Right lobe of liver (tissue), 6 donors: Measurements from ENCODE around the gene ATF4. TPM values are rescaled to one million over a fixed set of nuclear protein-coding genes. Genes with fewer than 3 reads are reported as not detected.
"Not testable (repeated sequence)": the region's sequence is repeated elsewhere in the genome, so short reads cannot be mapped to it uniquely, and the experiment has no call there.

Experiments used
- ATAC-seq, 4 donors: fragments of 200-7000 bp; cut with Tn5 transposase; one replicate each; pipeline ENCODE4 v1.9.1; 2020; ENCODE audit warnings: mild to moderate bottlenecking in 4 of 4, moderate library complexity in 4 of 4
- DNase-seq, 3 donors: peaks; one replicate each; pipeline ENCODE4 v3.0.0-alpha.2; 2020
- H3K27ac ChIP-seq, 3 donors: fragments of 200-600 bp; one replicate each; pipeline ENCODE4 v1.8.0; 2022
- H3K27me3 ChIP-seq, 2 donors: fragments of 200-600 bp; one replicate each; pipeline ENCODE4 v1.8.0; 2022
- H3K36me3 ChIP-seq, 4 donors: fragments of 200-600 bp; sonication (generic) in 1 of 4; one replicate each; pipeline versions ENCODE4 v1.5.1 to v1.8.0; 2017 to 2022; ENCODE audit warnings: control low read depth in 1 of 4
- H3K4me1 ChIP-seq, 4 donors: fragments of 200-600 bp; sonication (generic) in 1 of 4; one replicate each; pipeline versions ENCODE4 v1.5.1 to v1.8.0; 2017 to 2022; ENCODE audit warnings: control low read depth in 1 of 4
- H3K4me3 ChIP-seq, 3 donors: fragments of 200-600 bp; one replicate each; pipeline ENCODE4 v1.8.0; 2022
- H3K9me3 ChIP-seq, 4 donors: fragments of 200-600 bp; sonication (generic) in 1 of 4; one replicate each; pipeline versions ENCODE4 v1.5.1 to v1.8.0; 2017 to 2022; ENCODE audit warnings: control low read depth in 1 of 4
- POLR2A ChIP-seq: fragments of 450-650 bp; IDR thresholded peaks from one replicate; pipeline ENCODE4 v1.6.1; 2017; ENCODE audit warnings: antibody characterized with exemption, mild to moderate bottlenecking
- WGBS: methylation state at CpG from one replicate; pipeline ENCODE4 v1.1.6; 2018; ENCODE audit warnings: low coverage, low lambda C conversion rate; ENCODE audit not compliant: insufficient coverage; ENCODE audit errors: missing lambda C conversion rate; 5-methylcytosine and 5-hydroxymethylcytosine counted together
- intact Hi-C, 2 donors: fragments of 100-400 bp; cut with DNase I; formaldehyde crosslinking; loops; one replicate each; pipeline versions ENCODE4 v1.11.2 to v1.14.1; 2022
- total RNA-seq, 6 experiments: library from RNA; depleted of rRNA in 2 of 6; stranded (reverse); fragments of >200 nt in 2 of 6; fragmentation: NEBNext Ultra II Directional in 3 of 6; extraction: Animal tissue kit (Norgen Biotek cat#: 25700) in 3 of 6; gene quantifications; one replicate each; pipeline versions ENCODE4 v1.1.0 to v1.2.4, GENCODE V29; 2016 to 2023
- TF ChIP-seq, protein P1 (sequence below), 4 donors: fragments of 200-600 bp in 3 of 4; fragments of 450-650 bp in 1 of 4; IDR thresholded peaks; one replicate each; pipeline versions ENCODE4 v1.5.1 to v1.8.0; 2016 to 2022; ENCODE audit warnings: antibody characterized with exemption in 4 of 4, mild to moderate bottlenecking in 2 of 4
- donor health status: DM: no; HTN: yes; CAD: no.
- donor health status: DM: no; HTN: no; CAD: no.
- donor health status: DM: no; HTN: no; CAD: no.
- donor health status: DM: no; HTN: yes; CAD: no.
- donor health status: DM: no; HTN: yes; CAD: no.

Gene ATF4
- total RNA-seq, 6 experiments from 2014 or later, result 114 to 187 (median 157) TPM

DNA sequence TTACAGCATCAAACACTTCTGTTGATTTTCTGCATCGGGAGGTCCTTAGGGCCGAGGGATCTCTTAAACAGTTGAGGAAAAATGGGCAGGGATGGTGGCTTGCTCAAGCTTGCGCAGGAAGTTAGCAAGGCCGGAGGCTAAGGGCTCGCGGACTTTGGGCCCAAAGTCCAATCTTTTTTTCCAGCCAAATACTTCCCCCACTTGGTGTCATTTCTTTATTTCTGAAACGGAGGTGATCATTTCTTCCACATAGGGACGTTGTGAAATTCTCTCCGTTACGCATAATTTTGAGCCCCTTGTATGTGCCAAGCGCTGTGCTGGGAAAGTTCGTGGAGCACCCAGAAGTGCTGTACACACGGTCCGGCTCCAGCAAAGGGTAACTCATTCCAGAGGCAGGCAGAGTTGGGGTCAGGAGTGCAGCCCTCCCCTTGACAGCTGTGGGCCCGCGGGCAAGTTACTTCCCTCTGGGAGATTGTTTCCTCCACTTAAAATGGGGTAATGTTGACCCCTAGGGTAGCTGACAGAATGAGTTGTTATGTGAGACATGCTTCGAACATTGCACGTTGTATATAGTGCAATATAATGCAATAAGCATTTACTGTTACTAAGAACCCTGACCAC is 17.5 kb upstream of the ATF4 start:
- Histone ChIP-seq H3K4me3 (peak overlapping the region; percentile 97 to 100 (median 98)), H3K27me3 (no peaks in the 10 kb centered on the region), H3K27ac (peak overlapping the region; percentile 74 to 85 (median 85)), H3K4me1 (peaks cover 0 to 21% (median 13%) of the 10 kb centered on the region in 4 donors), H3K9me3 (no peaks in the 10 kb centered on the region), H3K36me3 (peaks cover 0 to 36% (median 20%) of the 10 kb centered on the region in 4 donors)
- 1% methylated on average over 18 of the region's 18 CpGs for WGBS
- intact Hi-C loops, result no loop called here
- peak in 1 of 3 donors; percentile 61 for DNase-seq
- peak; percentile 21 for TF ChIP-seq POLR2A
- TF ChIP-seq, protein P1, sequence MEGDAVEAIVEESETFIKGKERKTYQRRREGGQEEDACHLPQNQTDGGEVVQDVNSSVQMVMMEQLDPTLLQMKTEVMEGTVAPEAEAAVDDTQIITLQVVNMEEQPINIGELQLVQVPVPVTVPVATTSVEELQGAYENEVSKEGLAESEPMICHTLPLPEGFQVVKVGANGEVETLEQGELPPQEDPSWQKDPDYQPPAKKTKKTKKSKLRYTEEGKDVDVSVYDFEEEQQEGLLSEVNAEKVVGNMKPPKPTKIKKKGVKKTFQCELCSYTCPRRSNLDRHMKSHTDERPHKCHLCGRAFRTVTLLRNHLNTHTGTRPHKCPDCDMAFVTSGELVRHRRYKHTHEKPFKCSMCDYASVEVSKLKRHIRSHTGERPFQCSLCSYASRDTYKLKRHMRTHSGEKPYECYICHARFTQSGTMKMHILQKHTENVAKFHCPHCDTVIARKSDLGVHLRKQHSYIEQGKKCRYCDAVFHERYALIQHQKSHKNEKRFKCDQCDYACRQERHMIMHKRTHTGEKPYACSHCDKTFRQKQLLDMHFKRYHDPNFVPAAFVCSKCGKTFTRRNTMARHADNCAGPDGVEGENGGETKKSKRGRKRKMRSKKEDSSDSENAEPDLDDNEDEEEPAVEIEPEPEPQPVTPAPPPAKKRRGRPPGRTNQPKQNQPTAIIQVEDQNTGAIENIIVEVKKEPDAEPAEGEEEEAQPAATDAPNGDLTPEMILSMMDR (IDR thresholded peaks at IDR 0.05), result no peak
- ATAC-seq, result peak; percentile 28 to 49 (median 34)

DNA sequence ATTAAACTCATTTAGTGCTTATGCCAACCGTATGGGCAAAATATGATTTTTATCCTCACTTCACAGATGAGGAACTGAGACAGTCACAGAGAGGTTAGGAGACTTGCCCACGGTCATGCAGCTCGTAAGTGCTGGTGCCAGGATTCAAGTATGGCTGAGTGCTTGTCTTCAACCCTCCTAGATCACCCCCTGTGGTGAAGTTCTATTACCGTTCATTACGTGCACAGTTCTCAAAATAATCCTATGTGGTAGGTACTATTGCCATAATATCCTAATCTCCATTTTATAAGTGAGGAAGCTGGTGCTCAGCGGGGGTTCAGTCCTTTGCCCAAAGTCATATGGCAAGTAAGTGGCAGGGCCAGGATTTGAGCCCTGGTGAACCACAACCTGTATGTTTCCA is 16.7 kb upstream of the ATF4 start:
- ATAC-seq (no peak), DNase-seq (no peak)
- no peaks in the 10 kb centered on the region for H3K27me3 ChIP-seq
- WGBS, result 44% methylated on average over 6 of the region's 6 CpGs
- H3K4me3 ChIP-seq, result peak overlapping the region; percentile 97 to 100 (median 98)
- no peaks in the 10 kb centered on the region for H3K9me3 ChIP-seq
- TF ChIP-seq POLR2A, result no peak
- TF ChIP-seq, protein P1 (IDR thresholded peaks at IDR 0.05), result no peak
- intact Hi-C loops, result no loop called here
- H3K27ac ChIP-seq, result peak overlapping the region in 2 of 3 donors; percentile 85
- peaks cover 0 to 44% (median 20%) of the 10 kb centered on the region in 4 donors for H3K36me3 ChIP-seq
- peaks cover 0 to 21% (median 13%) of the 10 kb centered on the region in 4 donors for H3K4me1 ChIP-seq

DNA sequence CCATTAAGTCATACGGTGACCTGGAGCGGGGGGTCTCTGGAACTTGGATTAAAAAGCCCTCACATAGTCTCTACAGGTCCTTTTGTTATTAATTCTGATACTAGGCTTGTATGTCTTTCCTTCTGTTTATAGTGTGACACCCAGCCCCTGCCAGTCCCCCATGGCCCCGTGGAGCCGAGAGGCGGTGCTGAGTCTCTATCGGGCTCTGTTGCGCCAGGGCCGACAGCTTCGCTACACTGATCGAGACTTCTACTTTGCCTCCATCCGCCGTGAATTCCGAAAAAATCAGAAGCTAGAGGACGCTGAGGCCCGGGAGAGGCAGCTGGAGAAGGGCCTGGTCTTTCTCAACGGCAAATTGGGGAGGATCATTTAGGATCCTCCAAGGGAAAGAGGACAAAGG is 16.3 kb upstream of the ATF4 start:
- peak in 1 of 3 donors; percentile 28 for DNase-seq
- no peak for ATAC-seq
- Histone ChIP-seq H3K27ac (peak overlapping the region in 1 of 3 donors; percentile 85), H3K9me3 (no peaks in the 10 kb centered on the region), H3K4me1 (peaks cover 0 to 21% (median 13%) of the 10 kb centered on the region in 4 donors), H3K4me3 (no peak overlapping the region), H3K36me3 (peaks cover 0 to 48% (median 20%) of the 10 kb centered on the region in 4 donors), H3K27me3 (no peaks in the 10 kb centered on the region)
- intact Hi-C loops, result no loop called here
- 100% methylated on average over 7 of the region's 16 CpGs for WGBS
- no peak for TF ChIP-seq POLR2A
- TF ChIP-seq, protein P1 (IDR thresholded peaks at IDR 0.05), result no peak

DNA sequence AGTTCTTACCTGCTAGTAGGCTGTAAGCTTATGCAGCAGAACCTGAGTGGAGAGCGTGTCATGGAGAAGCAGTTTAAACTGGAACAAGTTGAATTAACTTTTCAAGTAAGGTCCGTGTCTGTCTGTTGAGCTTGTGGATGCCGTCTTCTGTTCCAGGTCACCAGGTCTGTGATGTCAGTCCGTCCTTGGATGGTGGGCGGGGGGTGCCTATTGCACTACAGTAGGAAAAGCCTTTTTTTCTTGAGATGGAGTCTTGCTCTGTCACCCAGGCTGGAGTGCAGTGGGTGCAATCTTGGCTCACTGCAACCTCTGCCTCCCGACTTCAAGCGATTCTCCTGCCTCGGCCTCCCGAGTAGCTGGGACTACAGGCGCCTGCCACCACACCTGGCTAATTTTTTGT is 13.3 kb upstream of the ATF4 start:
- intact Hi-C loops, H3K27me3 ChIP-seq, H3K9me3 ChIP-seq, H3K4me3 ChIP-seq, H3K27ac ChIP-seq, ATAC-seq: not testable (repeated sequence)
- Histone ChIP-seq H3K4me1 (peaks cover 0 to 13% (median 4%) of the 10 kb centered on the region in 4 donors), H3K36me3 (peaks cover 5 to 76% (median 35%) of the 10 kb centered on the region in 4 donors)
- DNase-seq, result peak in 1 of 3 donors; percentile 6
- WGBS, result 92% methylated on average over 3 of the region's 10 CpGs

DNA sequence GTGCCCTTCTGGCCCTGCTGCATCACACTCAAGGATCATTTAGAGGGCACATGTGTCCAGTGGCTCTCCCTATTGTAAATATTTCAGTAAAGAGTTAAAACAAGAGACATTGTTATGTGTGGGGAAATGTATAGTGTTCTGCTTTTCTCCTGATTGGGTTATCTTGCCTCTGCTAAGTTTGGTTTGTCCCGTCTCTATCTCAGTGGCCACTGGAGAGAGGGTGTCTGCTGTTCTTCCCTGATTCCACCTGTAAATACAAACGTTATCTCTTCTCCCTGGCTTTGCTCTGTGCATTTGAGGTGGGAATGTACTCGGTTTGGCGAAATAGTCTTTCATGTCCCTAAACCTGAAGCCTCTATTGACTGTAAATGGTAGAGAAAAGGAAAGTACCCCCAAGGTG is 12.0 kb upstream of the ATF4 start:
- no peak for TF ChIP-seq POLR2A
- TF ChIP-seq, protein P1 (IDR thresholded peaks at IDR 0.05), result no peak
- 53% methylated on average over 4 of the region's 4 CpGs for WGBS
- intact Hi-C loops, result no loop called here

More for the DNA sequence above, 12.0 kb upstream of the ATF4 start:
- no peak overlapping the region for H3K27ac ChIP-seq
- peaks cover 0 to 8% (median 3%) of the 10 kb centered on the region in 4 donors for H3K4me1 ChIP-seq
- no peaks in the 10 kb centered on the region for H3K27me3 ChIP-seq
- H3K4me3 ChIP-seq, result no peak overlapping the region
- DNase-seq, result no peak
- ATAC-seq, result no peak
- H3K36me3 ChIP-seq, result peaks cover 5 to 88% (median 45%) of the 10 kb centered on the region in 4 donors
- H3K9me3 ChIP-seq, result no peaks in the 10 kb centered on the region
